GM21529 (cell line): Measurements from ENCODE around the gene STX18.

ENCODE experiments used
- ATAC-seq: cut with Tn5 transposase; IDR thresholded peaks from one replicate; pipeline ENCODE4 v1.9.1; 2021; ENCODE audit not compliant: unreplicated experiment

The STX18 gene

GRCh38 chr4:4440333-4441061, 101.4 kb downstream of the STX18 start:
- peak; percentile 50 for ATAC-seq

- no peak for ATAC-seq
Observed at GRCh38 chr4:4439782-4440181, 102.1 kb downstream of the STX18 start.

DNA sequence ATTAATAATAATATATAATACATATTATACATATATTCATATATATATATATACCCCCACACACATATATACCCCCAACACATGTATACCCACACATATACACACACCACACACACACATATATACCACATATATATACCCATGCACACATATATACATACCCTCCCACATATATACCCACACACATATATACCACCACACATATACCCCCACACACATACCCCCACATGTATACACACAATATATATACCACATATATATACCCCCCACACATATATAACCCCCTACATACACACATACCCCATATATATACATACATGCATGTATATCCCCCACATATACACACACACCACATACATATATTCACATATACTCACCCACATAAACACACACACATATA, 103.0 kb downstream of the STX18 start:
- no peak for ATAC-seq

DNA sequence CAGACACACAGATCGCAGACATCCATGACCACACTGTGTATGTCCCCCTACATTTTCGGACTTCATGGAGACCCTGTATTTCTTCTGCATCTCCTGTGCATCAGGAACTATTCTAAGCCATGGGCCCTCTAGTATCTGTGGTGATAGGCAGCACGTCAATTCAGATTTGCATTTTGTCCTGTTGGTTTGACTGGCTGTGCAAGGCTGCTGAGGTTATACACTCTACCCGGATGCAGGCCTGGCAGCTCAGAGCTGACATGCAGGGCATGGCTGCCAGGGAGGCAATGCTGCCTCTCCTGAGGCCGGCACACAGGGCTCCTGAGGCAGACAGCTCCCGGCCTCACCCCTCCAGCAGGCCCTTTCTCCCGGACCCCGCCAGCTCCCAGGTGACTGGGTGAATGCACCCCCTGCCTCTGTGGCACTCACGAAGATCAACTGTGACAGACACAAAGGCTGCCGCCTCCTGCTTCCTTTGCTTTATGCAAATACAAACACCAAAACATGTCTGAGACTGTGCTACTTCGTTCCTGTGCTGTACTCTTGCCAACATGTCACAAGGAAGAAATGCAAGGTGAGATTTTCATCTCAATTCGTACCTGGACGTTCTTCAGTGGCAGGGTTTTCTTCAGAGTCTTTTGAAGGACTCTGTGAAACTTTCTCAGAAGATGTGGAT, 103.9 kb downstream of the STX18 start:
- no peak for ATAC-seq

DNA sequence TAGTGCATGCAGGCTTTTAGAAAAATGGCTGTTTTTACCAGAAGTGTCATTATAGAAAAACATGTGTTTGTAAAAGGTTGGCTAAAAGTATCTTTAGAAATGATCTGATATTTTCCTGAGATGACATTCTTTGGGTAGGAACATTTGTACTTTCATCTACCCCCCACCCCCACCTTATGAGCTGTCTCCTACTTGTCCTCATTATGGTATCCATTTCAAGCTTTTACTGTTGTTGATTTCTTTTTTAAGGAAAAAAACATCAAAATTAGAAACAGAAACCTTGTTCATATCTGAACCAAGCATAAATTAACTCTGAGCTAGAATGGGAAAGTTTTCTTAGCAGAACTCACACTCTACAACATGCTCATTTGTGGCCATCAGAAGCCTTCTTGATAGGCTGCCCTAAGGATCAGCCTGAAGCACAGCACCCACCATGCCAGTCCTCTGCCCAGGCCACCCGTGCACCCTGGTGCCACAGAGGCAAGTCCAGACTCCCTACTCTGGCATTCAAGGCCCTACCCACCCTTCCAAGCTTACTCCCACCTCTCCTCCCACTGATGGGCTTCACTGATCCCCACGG, 105.5 kb downstream of the STX18 start:
- no peak for ATAC-seq

DNA sequence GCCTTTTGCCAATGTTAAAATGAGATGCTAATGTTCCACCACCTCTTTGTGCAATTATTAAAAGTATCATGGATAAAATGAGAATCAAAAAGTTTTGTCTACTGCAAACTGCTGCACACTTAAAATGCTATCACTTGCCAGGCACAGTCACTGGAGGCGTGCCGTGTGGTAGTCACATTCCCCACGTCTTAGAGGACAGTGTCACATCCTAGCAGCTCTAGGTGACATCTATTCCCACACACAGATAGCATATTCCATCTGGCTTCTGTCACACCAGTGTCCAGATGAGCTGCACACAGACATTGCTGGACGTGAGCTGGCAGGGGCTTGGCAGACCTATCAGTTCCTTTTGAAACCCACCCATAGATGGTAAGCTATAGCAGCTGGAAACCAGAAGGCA, 107.9 kb downstream of the STX18 start:
- ATAC-seq: no peak

DNA sequence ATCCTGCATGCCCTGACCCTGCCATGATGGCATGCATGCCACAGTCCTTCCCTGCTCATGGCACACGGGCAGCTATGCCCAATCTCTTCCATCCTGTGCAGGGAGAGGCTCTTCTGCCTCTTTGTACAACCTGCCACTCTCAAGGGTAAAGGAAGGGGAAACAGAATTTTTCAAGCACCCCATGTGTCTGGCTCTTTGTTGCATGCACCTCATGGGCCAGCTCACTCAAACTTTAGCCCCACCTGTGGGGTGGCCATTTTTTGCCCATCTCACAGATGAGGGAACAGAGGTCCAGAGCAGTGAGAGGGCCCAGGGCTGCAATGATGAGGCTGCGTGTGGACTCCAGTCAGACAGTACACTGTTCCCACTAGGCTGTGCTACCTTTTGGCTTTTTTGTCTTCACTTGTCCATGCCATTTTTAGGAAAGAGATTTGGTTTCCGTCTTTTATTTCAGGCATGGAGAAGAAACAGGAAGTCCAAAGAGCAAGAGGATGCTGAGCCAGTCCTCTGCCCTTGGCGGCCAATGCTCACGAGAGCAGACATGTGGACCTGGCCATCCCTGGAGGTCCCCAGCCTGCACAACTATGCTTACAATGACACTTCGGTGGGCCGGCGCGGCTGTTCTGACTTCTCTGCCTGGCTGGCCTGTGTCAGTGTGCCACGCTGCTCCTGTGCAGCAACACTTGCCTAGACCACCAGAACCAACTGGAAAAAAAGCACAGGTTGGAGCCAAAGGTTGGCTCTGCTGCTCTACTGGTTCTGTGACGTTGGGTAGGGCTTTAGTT, 109.3 kb downstream of the STX18 start:
- ATAC-seq: no peak

- peak; percentile 90 for ATAC-seq
Observed at GRCh38 chr4:4430492-4431195, 111.2 kb downstream of the STX18 start.

GRCh38 chr4:4428966-4429875, 112.6 kb downstream of the STX18 start:
- ATAC-seq: no peak

DNA sequence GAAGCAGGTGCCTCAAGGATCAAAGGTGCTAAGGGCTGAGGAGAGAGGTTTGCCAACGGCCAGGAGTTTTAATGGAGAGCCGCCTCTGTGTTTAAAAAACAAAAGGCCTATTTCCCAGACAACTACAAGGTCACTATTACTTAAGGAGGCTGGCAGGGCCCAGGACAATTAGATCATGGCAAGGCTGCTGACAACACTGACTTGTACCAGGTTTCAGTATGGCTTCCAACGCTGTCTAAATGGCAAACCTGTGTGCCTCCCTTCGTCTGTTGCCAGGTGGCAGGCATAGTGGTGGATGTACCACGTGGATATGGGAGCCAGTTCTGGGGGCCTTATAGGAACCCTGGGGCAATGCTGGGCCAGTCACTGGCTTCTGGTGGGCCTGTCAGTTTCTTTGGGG, 114.0 kb downstream of the STX18 start:
- no peak for ATAC-seq

GRCh38 chr4:4427121-4427870, 114.6 kb downstream of the STX18 start:
- ATAC-seq: no peak

DNA sequence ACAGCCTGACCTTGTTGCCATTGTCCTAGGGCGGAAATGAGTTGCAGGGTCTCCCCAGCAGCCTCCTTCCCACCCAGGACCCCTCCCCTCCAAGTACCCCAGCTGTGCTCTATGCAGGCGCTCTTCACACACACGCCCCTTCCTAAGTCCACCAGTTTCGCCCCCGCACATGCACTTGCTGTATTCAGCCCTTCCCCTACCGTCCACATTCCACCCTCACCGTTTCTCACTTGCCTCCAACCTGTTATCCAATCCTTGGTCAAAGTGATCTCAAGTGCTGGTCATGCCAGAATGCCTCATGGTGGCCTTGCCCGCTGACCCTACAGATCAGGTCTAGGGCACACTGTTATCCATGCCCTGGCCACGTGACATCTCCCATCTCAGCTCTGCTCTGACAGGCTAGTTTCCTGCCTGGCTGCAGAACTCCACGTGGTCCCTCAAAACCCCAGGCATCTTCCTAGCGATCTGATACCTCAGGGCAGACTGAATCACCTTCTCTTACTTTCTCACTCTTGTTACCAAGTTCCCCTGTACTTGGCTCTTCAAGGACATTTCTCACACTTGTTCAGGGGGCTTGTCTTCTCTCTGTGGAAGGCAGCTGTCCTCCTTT, 115.2 kb downstream of the STX18 start:
- ATAC-seq: no peak

DNA sequence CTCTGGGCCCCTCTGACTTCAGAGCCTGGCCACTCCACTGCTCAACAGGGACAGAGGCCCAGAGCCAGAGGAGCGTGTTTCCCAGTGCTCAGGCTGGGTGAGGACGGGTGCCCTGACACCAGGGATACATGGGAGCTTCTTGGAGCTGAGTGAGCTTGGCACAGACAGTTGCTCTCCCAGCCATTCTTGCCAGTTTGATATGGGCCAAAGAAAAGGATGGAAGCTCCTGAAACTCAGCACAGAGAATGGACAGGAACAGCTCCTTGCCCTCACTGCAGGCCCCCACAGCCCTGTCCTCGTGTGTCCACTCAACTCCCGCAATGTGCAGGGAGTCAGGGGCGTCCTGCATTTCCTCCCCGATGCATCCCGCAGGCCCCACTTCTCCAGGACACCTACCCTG, 116.2 kb downstream of the STX18 start:
- no peak for ATAC-seq

- ATAC-seq: no peak
Observed at GRCh38 chr4:4425119-4425690, 116.6 kb downstream of the STX18 start.

- ATAC-seq: no peak
Observed at GRCh38 chr4:4424499-4425115, 117.2 kb downstream of the STX18 start.

DNA sequence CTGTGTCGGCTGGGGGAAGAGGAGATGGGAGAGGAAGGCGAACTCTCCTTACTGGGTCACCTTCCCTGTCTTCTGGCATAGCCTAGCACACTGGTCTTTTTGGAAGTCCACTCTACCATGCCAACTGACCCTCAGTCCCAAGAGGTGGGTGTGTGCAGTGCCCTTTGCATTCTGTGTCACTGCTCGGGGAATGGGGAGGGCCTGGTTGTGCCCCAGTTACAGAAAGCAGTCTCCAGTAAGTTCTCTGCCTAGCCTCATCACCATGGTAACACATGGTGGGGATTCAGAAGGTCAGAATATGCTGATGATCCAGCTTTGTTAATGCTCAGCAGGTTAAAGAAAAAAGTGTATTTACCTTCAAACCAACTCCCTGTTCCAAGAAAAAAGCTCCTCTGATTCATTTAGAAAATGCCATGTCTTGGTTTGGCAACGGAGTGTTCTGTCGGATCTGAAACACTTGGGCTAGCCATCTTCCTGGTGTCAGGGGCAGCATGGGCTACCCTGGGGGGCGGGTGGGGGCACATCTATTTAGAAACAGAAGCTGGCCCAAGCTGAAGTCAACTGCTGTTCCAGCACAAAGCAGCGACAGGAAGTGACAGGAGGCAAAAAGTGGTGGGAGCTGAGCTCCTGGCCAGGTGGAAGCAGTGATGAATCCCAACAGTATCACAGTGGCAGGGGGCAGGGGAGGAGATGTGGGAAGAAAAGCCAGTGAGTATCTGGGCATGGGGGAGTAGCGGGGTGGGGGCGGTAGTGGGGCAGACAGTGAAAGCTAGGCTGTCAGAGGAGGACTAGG, 117.9 kb downstream of the STX18 start:
- no peak for ATAC-seq

DNA sequence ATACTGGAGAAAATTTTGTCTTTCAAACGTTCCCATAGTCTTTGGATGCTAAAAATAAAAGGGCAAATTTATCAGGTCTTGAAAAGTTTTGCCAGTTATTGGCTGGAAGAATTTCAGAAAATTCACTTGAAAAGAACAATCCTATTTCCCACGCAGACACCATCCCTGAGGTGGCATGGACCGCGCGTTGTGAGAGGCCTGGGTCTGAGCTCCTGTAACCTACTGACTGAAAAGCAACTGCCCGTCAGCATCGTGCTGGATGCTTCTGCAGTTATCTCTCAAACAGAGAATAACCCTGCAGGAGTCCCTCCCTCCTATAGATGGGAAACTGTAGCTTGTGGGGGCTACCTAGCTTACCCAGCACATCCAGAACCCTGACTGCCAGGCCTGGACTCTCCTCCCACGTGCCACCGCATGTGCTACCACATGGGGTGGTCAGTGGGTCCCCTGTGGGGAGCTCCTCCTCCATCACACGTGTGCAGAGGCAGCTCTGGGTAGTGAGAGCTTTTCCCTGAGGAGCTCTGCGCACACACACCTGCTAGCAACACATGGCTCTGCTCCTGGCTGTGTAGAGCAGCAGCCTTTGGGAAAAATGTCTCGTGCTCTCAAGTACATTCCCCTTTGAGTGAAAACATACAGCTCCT, 118.9 kb downstream of the STX18 start:
- ATAC-seq: no peak
